GM23338 (cell line): ENCODE results near the gene RAP1GDS1. TPM values are rescaled to one million over a fixed set of nuclear protein-coding genes. Genes with fewer than 3 reads are reported as not detected.

Experiments
- ATAC-seq: fragments of 200-7000 bp; cut with Tn5 transposase; 3 replicates; pipeline ENCODE4 v1.9.1; 2020
- DNase-seq: peaks from one replicate; pipeline ENCODE4 v3.0.0-alpha.2; 2015; ENCODE audit warnings: low spot score
- H2AFZ ChIP-seq: fragments of 200-600 bp; sonication (generic); 2 replicates; pipeline ENCODE4 v1.8.0; 2016; ENCODE audit warnings: antibody characterized with exemption, mild to moderate bottlenecking, moderate library complexity
- H3F3A ChIP-seq: fragments of 200-600 bp; sonication (generic); replicated peaks from 2 replicates; pipeline ENCODE4 v1.8.0; 2017; ENCODE audit warnings: antibody characterized with exemption, mixed run types, low read depth
- H3K27ac ChIP-seq: fragments of 200-600 bp; sonication (generic); 2 replicates; pipeline ENCODE4 v1.6.1; 2016; ENCODE audit warnings: low read depth
- H3K27me3 ChIP-seq: fragments of 200-600 bp; sonication (generic); 2 replicates; pipeline ENCODE4 v1.8.0; 2016; ENCODE audit warnings: mild to moderate bottlenecking, mixed run types, moderate library complexity; ENCODE audit not compliant: insufficient read depth
- H3K36me3 ChIP-seq: fragments of 200-600 bp; sonication (generic); 2 replicates; pipeline ENCODE4 v1.8.0; 2016; ENCODE audit warnings: mild to moderate bottlenecking; ENCODE audit not compliant: insufficient read depth
- H3K4me1 ChIP-seq: fragments of 200-600 bp; sonication (generic); 2 replicates; pipeline ENCODE4 v1.8.0; 2016; ENCODE audit warnings: mild to moderate bottlenecking, moderate library complexity; ENCODE audit not compliant: insufficient read depth
- H3K4me2 ChIP-seq: fragments of 200-600 bp; sonication (generic); 2 replicates; pipeline ENCODE4 v1.7.1; 2017; ENCODE audit warnings: mixed run types
- H3K4me3 ChIP-seq: fragments of 200-600 bp; sonication (generic); 2 replicates; pipeline ENCODE4 v1.6.1; 2016; ENCODE audit warnings: mixed run types
- H3K79me2 ChIP-seq: fragments of 200-600 bp; sonication (generic); replicated peaks from 2 replicates; pipeline ENCODE4 v1.8.0; 2017; ENCODE audit warnings: mild to moderate bottlenecking; ENCODE audit not compliant: insufficient read depth
- H3K9me2 ChIP-seq: fragments of 200-600 bp; sonication (generic); 2 replicates; pipeline ENCODE4 v1.8.0; 2017; ENCODE audit not compliant: insufficient read depth
- H4K20me1 ChIP-seq: fragments of 200-600 bp; sonication (generic); replicated peaks from 2 replicates; pipeline ENCODE4 v1.8.0; 2017; ENCODE audit warnings: mild to moderate bottlenecking; ENCODE audit not compliant: insufficient read depth
- H3K27ac Mint-ChIP-seq: 2 replicates; pipeline ENCODE4 v1.8.0; 2020; ENCODE audit warnings: inconsistent platforms, mild to moderate bottlenecking, moderate library complexity, mixed read lengths
- H3K27me3 Mint-ChIP-seq: 3 replicates; pipeline ENCODE4 v1.8.0; 2022; ENCODE audit warnings: low read depth, mild to moderate bottlenecking, moderate library complexity, mixed read lengths, inconsistent platforms; ENCODE audit not compliant: insufficient read depth, poor library complexity
- H3K36me3 Mint-ChIP-seq: 3 replicates; pipeline ENCODE4 v1.8.0; 2021; ENCODE audit warnings: low read depth, mild to moderate bottlenecking, inconsistent platforms, moderate library complexity, mixed read lengths
- H3K4me1 Mint-ChIP-seq: 3 replicates; pipeline ENCODE4 v1.8.0; 2020; ENCODE audit warnings: mild to moderate bottlenecking, inconsistent platforms, mixed read lengths
- H3K4me3 Mint-ChIP-seq: 3 replicates; pipeline ENCODE4 v1.8.0; 2021; ENCODE audit warnings: moderate library complexity, mild to moderate bottlenecking, inconsistent platforms, mixed read lengths
- H3K9me3 Mint-ChIP-seq: 3 replicates; pipeline ENCODE4 v1.8.0; 2020; ENCODE audit warnings: moderate library complexity, mild to moderate bottlenecking, inconsistent platforms, mixed read lengths
- CREB1 ChIP-seq: fragments of 250-450 bp; sonication (Bioruptor Pico); IDR thresholded peaks from 2 replicates; pipeline ENCODE4 v1.5.0; 2020; ENCODE audit warnings: low read depth, mild to moderate bottlenecking, moderate library complexity
- CTCF ChIP-seq, 2 experiments: fragments of 200-600 bp in 1 of 2; sonication (generic) in 1 of 2; conservative IDR thresholded peaks; 2 replicates each; pipeline versions ENCODE4 v1.5.1 to v1.6.1; 2016 to 2017; ENCODE audit warnings: antibody characterized with exemption in 2 of 2, low read depth in 2 of 2, mild to moderate bottlenecking in 2 of 2, moderate library complexity in 1 of 2
- ETS1 ChIP-seq: IDR thresholded peaks from 2 replicates; pipeline ENCODE4 v1.6.1; 2016; ENCODE audit warnings: antibody characterized with exemption
- EZH2 ChIP-seq: fragments of 200-600 bp; sonication (generic); IDR thresholded peaks from one replicate; pipeline ENCODE4 v1.8.0; 2017; ENCODE audit warnings: antibody characterized with exemption, mild to moderate bottlenecking, low read depth; ENCODE audit not compliant: unreplicated experiment
- EZH2phosphoT487 ChIP-seq: fragments of 200-600 bp; sonication (generic); IDR thresholded peaks from one replicate; pipeline ENCODE4 v1.8.1; 2018; ENCODE audit warnings: antibody characterized with exemption; ENCODE audit not compliant: unreplicated experiment
- JUNB ChIP-seq: IDR thresholded peaks from one replicate; pipeline ENCODE4 v1.6.1; 2016; ENCODE audit warnings: antibody characterized with exemption; ENCODE audit not compliant: unreplicated experiment
- NANOG ChIP-seq: IDR thresholded peaks from 2 replicates; pipeline ENCODE4 v1.6.1; 2016; ENCODE audit warnings: antibody characterized with exemption, borderline replicate concordance
- POLR2AphosphoS5 ChIP-seq: IDR thresholded peaks from 2 replicates; pipeline ENCODE4 v1.6.1; 2016; ENCODE audit warnings: antibody characterized with exemption, low read depth
- STAT1 ChIP-seq: IDR thresholded peaks from one replicate; pipeline ENCODE4 v1.6.1; 2016; ENCODE audit warnings: antibody characterized with exemption; ENCODE audit not compliant: unreplicated experiment
- ZNF114 ChIP-seq: fragments of 250-450 bp; sonication (Bioruptor Pico); IDR thresholded peaks from 2 replicates; pipeline ENCODE4 v1.5.0; 2020; ENCODE audit warnings: mild to moderate bottlenecking, moderate library complexity
- ZNF331 ChIP-seq: fragments of 250-450 bp; sonication (Bioruptor Pico); IDR thresholded peaks from 2 replicates; pipeline ENCODE4 v1.5.0; 2020; ENCODE audit warnings: low read depth, mild to moderate bottlenecking, moderate library complexity
- ZNF462 ChIP-seq: fragments of 250-450 bp; sonication (Bioruptor Pico); IDR thresholded peaks from 2 replicates; pipeline ENCODE4 v1.5.0; 2020; ENCODE audit warnings: mild to moderate bottlenecking, moderate library complexity
- polyA plus RNA-seq: library from polyadenylated mRNA; unstranded; fragments of >200 nt; fragmentation: Nextera tagmentation; extraction: Ambion mirVana; gene quantifications from 2 replicates; pipeline ENCODE4 v1.2.1, GENCODE V29; 2016
- total RNA-seq: library from RNA; depleted of rRNA; stranded (reverse); fragments of >200 nt; shearing (Covaris generic); gene quantifications from 2 replicates; pipeline ENCODE4 v1.2.3, GENCODE V29; 2014
- TF ChIP-seq, protein P1 (sequence below): IDR thresholded peaks from one replicate; pipeline ENCODE4 v1.6.1; 2018; ENCODE audit warnings: antibody characterized with exemption; ENCODE audit not compliant: unreplicated experiment

RAP1GDS1 gene
- total and polyA plus RNA-seq, 2 experiments from 2014 or later = 23.7 to 32.4 TPM

DNA sequence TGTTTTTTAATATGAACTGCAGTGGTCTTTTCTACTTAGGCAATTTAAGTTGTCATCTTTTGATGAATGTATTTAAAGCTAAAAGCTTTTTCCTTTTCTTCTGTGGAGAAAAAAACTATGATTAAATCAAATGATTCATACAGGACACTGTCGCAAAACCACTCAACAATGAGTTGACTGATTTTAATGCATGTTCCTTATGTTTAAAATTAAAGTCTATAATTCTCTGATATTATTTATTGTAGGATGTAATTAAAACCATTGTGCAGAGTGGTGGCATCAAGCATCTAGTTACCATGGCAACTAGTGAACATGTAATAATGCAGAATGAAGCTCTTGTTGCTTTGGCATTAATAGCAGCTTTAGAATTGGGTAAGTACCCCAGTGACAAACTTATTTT, 172.5 kb downstream of the RAP1GDS1 start:
- no peak for ATAC-seq
- Histone ChIP-seq H4K20me1 (no peaks in the 10 kb centered on the region), H3K4me2 (no peak overlapping the region), H3K36me3 (no peaks in the 10 kb centered on the region), H2AFZ (no peak overlapping the region), H3K4me3 (no peak overlapping the region), H3K79me2 (no peaks in the 10 kb centered on the region), H3K27ac (no peak overlapping the region), H3K27me3 (no peaks in the 10 kb centered on the region), H3F3A (no peaks in the 10 kb centered on the region), H3K4me1 (no peaks in the 10 kb centered on the region), H3K9me2 (no peaks in the 10 kb centered on the region)
- no peaks in the 10 kb centered on the region for H3K9me3 Mint-ChIP-seq
- H3K36me3 Mint-ChIP-seq = no peaks in the 10 kb centered on the region
- H3K27ac Mint-ChIP-seq = no peak overlapping the region
- no peak for TF ChIP-seq ETS1
- TF ChIP-seq POLR2AphosphoS5 = no peak
- TF ChIP-seq NANOG = no peak
- TF ChIP-seq STAT1 = no peak
- TF ChIP-seq JUNB = no peak
- TF ChIP-seq ZNF331 = no peak
- TF ChIP-seq EZH2phosphoT487 = no peak
- TF ChIP-seq CTCF (conservative IDR thresholded peaks at IDR 0.05; ENCODE audit: low read depth in 2 of 2) = no peak
- no peak for TF ChIP-seq EZH2
- TF ChIP-seq ZNF114 (CRISPR knock-in tag) = no peak
- no peak for TF ChIP-seq ZNF462 (CRISPR knock-in tag)
- TF ChIP-seq, protein P1, sequence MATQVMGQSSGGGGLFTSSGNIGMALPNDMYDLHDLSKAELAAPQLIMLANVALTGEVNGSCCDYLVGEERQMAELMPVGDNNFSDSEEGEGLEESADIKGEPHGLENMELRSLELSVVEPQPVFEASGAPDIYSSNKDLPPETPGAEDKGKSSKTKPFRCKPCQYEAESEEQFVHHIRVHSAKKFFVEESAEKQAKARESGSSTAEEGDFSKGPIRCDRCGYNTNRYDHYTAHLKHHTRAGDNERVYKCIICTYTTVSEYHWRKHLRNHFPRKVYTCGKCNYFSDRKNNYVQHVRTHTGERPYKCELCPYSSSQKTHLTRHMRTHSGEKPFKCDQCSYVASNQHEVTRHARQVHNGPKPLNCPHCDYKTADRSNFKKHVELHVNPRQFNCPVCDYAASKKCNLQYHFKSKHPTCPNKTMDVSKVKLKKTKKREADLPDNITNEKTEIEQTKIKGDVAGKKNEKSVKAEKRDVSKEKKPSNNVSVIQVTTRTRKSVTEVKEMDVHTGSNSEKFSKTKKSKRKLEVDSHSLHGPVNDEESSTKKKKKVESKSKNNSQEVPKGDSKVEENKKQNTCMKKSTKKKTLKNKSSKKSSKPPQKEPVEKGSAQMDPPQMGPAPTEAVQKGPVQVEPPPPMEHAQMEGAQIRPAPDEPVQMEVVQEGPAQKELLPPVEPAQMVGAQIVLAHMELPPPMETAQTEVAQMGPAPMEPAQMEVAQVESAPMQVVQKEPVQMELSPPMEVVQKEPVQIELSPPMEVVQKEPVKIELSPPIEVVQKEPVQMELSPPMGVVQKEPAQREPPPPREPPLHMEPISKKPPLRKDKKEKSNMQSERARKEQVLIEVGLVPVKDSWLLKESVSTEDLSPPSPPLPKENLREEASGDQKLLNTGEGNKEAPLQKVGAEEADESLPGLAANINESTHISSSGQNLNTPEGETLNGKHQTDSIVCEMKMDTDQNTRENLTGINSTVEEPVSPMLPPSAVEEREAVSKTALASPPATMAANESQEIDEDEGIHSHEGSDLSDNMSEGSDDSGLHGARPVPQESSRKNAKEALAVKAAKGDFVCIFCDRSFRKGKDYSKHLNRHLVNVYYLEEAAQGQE = no peak
- TF ChIP-seq CREB1 (CRISPR knock-in tag) = no peak
- no peaks in the 10 kb centered on the region for H3K27me3 Mint-ChIP-seq
- no peak overlapping the region for H3K4me3 Mint-ChIP-seq
- H3K4me1 Mint-ChIP-seq = no peaks in the 10 kb centered on the region
- no peak for DNase-seq
